GM10248 (cell line): ENCODE results near the gene GPATCH8.

ENCODE experiments used
- CTCF ChIA-PET: fragments of 300-600 bp; sonication (Branson Sonifier 250); formaldehyde crosslinking; extraction: SDS; loops from one replicate; lab custom pipeline; 2021; ENCODE audit warnings: antibody characterized with exemption; lab: Yijun Ruan, JAX
- POLR2A ChIA-PET: fragments of 350-650 bp; sonication (Branson Sonifier 250); formaldehyde crosslinking; extraction: SDS; loops from one replicate; lab custom pipeline; 2020; ENCODE audit warnings: antibody characterized with exemption; lab: Yijun Ruan, JAX
- DNase-seq: peaks from one replicate; pipeline ENCODE4 v3.0.0; 2012; ENCODE audit errors: extremely low spot score
- TF ChIP-seq, protein P1 (sequence below): IDR thresholded peaks from 2 replicates; pipeline ENCODE4 v1.5.1; 2012; ENCODE audit warnings: mild to moderate bottlenecking, low read depth; ENCODE audit errors: extremely low read depth, missing control alignments, control extremely low read depth

The GPATCH8 gene

DNA sequence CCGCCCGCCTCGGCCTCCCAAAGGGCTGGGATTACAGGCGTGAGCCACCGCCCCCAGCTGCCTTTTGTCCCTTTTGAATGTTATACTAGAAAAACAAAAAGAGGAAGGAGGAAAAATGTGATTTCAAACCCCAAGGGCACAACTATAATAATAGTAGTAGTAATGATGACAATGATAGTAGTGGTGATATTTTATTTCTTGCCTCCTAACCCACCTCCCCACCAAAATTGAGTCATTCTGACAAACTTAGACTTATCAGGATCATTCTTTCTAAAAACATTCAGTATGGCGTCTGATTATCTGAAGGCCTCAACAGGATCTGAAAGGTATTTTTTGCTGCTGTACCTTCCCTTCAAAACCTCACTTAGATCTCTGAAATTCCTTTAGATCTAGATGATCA lies 13.6 kb downstream of the GPATCH8 start:
- CTCF ChIA-PET: interaction anchor here (1.2 kb wide), 1 partner anchor 10 kb away, joined by 3 read pairs; no protein-coding TSS in a partner anchor
- TF ChIP-seq, protein P1, sequence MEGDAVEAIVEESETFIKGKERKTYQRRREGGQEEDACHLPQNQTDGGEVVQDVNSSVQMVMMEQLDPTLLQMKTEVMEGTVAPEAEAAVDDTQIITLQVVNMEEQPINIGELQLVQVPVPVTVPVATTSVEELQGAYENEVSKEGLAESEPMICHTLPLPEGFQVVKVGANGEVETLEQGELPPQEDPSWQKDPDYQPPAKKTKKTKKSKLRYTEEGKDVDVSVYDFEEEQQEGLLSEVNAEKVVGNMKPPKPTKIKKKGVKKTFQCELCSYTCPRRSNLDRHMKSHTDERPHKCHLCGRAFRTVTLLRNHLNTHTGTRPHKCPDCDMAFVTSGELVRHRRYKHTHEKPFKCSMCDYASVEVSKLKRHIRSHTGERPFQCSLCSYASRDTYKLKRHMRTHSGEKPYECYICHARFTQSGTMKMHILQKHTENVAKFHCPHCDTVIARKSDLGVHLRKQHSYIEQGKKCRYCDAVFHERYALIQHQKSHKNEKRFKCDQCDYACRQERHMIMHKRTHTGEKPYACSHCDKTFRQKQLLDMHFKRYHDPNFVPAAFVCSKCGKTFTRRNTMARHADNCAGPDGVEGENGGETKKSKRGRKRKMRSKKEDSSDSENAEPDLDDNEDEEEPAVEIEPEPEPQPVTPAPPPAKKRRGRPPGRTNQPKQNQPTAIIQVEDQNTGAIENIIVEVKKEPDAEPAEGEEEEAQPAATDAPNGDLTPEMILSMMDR: no peak
- no peak for DNase-seq
- POLR2A ChIA-PET: no interaction called here

DNA sequence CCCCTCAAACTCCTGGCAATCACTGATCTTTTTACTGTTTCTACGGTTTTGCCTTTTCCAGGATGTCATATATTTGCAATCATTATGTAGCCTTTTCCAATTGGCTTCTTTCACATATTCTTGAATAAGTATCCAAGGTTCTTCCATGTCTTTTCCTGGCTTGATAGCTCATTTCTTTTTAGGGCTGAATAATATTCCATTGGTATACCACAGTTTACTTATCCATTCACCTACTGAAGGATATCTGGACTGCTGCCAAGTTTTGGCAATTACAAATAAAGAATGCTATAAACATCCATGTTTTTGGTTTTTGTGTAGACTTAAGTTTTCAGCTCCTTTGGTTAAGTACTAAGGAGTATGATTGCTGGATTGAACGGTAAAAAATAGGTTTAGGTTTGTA lies 16.0 kb downstream of the GPATCH8 start:
- DNase-seq: no peak
- TF ChIP-seq, protein P1: no peak
- ChIA-PET CTCF (interaction anchor here (0.6 to 1.0 kb wide), 3 partner anchors 12 to 35 kb away, joined by 3 read pairs; no protein-coding TSS in a partner anchor), POLR2A (interaction anchor here (0.6 kb wide), 1 partner anchor 593 kb away, joined by 3 read pairs; no protein-coding TSS in a partner anchor)

DNA sequence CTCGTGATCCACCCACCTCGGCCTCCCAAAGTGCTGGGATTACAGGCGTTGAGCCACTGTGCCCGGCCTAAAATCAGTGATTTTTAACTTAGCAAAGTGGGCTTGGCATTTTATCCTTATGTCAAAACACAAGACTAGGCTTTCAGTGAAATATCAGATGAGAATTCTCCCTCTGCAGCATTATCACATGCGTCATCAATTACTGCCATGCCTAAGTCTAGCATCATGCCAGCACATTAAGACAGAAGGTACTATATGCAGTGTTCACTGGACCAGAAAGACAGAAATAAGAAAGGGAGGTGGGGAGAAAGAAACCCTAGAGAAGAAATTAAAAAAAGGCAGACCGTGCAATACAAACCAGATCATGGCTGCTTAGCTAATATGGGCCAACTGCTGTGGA lies 29.8 kb downstream of the GPATCH8 start:
- CTCF ChIA-PET: interaction anchor here (1.1 to 1.6 kb wide), 3 partner anchors 60 to 73 kb away, joined by 3 to 5 read pairs (median 4); no protein-coding TSS in a partner anchor
- DNase-seq: no peak
- TF ChIP-seq, protein P1: no peak
- POLR2A ChIA-PET: no interaction called here

DNA sequence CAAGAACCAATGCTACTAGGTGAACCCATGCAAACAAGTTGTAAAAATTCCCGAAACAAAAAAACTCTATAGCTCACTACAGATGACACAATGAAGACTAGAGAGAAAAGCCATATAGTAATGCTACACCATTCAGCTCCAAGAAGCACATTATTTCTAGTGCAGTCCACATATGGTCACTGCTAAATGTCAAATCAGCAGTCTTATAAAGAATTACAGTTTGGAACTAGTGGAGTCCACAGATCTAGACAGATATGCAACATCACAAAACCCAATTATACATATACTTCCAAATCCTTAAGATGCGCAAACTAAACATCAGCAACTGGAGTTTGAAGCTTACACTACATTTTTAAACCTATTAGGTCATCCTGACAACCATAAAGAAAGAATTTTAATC lies 33.5 kb downstream of the GPATCH8 start:
- TF ChIP-seq, protein P1: no peak
- ChIA-PET CTCF (interaction anchor here (0.9 to 2.5 kb wide), 4 partner anchors 12 to 665 kb away, joined by 3 to 10 read pairs (median 4); partner anchors contain the start of gene ACBD4), POLR2A (no interaction called here)
- DNase-seq: no peak

DNA sequence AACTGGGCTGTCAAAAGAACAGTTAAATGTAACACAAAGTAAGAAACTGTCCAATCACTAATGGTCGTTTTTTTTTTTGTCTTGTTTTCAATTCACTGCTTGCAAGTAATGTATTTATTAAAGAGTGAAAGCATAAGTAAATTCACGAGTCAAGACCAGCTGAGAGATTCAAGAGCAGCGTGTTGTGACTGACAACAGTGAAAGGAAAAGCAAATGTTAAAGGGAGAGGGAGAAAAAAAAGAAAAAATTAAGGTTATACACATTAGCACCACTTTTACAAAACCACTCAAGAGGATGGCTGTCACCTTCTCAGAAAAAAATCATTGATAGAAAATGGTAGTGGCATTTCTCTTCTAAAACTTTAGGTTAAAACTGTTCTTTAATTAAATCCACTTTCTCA lies 36.1 kb downstream of the GPATCH8 start:
- CTCF ChIA-PET: no interaction called here
- POLR2A ChIA-PET: no interaction called here
- TF ChIP-seq, protein P1: no peak
- no peak for DNase-seq

DNA sequence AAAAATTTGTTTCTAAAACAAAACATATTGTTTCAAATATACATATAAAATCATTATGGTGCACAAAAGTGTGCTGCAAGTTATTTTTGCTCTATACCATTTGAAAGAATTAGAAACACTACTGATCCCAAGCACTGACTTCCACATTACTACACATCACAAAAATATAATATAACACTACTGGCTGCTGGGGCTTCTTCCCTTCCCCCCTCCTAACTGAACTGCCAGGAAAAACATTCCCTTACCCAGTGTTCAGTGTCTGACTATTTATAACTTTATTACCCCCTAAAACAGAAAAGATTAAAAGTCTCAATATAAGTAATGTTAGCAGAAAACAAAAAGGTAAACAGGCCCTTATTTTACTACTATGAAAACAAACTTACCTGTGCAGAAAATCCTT lies 36.9 kb downstream of the GPATCH8 start:
- no peak for DNase-seq
- TF ChIP-seq, protein P1: no peak
- CTCF ChIA-PET: no interaction called here
- POLR2A ChIA-PET: no interaction called here
